Activated CD4-positive, alpha-beta T cell treated with anti-CD3 and anti-CD28 coated beads, Interleukin-2, amount 10 ng/mL, durations not matched to agents 7 days and 5 days (primary cell): ENCODE data around the gene TMC8. TPM values are rescaled to one million over a fixed set of nuclear protein-coding genes. Genes with fewer than 3 reads are reported as not detected.

Experiments used
- CTCF ChIA-PET: fragments of 350-600 bp; sonication (Branson Sonifier 250); formaldehyde crosslinking; loops from one replicate; lab custom pipeline; 2021; ENCODE audit warnings: antibody characterized with exemption; lab: Charles Lee
- POLR2A ChIA-PET: fragments of 350-600 bp; sonication (Branson Sonifier 250); formaldehyde crosslinking; loops from one replicate; lab custom pipeline; 2021; ENCODE audit warnings: antibody characterized with exemption; lab: Charles Lee
- DNase-seq: peaks from one replicate; pipeline ENCODE4 v3.0.0-alpha.2; 2020
- H3K27ac Mint-ChIP-seq: one replicate; pipeline ENCODE4 v1.8.0; 2021; ENCODE audit warnings: mild to moderate bottlenecking, moderate library complexity, mixed read lengths
- H3K27me3 Mint-ChIP-seq: one replicate; pipeline ENCODE4 v1.8.0; 2021; ENCODE audit warnings: mixed read lengths
- H3K36me3 Mint-ChIP-seq: one replicate; pipeline ENCODE4 v1.8.0; 2021; ENCODE audit warnings: low read depth, mixed read lengths
- H3K4me1 Mint-ChIP-seq: one replicate; pipeline ENCODE4 v1.8.0; 2021; ENCODE audit warnings: mixed read lengths
- H3K4me3 Mint-ChIP-seq: one replicate; pipeline ENCODE4 v1.8.0; 2021; ENCODE audit warnings: mild to moderate bottlenecking, moderate library complexity, mixed read lengths
- H3K9me3 Mint-ChIP-seq: one replicate; pipeline ENCODE4 v1.8.0; 2021; ENCODE audit warnings: mixed read lengths
- total RNA-seq, 2 experiments: library from RNA; stranded (reverse); gene quantifications; one replicate each; pipeline ENCODE4 v1.2.3, GENCODE V29; 2021

The TMC8 gene
- total RNA-seq, 2 experiments from 2014 or later = 331 to 364 TPM

- Mint-ChIP-seq H3K36me3 (peaks cover 30% of the 10 kb centered on the region), H3K9me3 (no peaks in the 10 kb centered on the region), H3K27ac (peak overlapping the region; percentile 76), H3K4me1 (peaks cover 34% of the 10 kb centered on the region), H3K27me3 (no peaks in the 10 kb centered on the region), H3K4me3 (no peak overlapping the region)
- POLR2A ChIA-PET = interaction anchor here (0.6 kb wide), 1 partner anchor 274 kb away, joined by 3 read pairs; no protein-coding TSS in a partner anchor
- CTCF ChIA-PET = interaction anchor here (0.8 kb wide), 1 partner anchor 10 kb away, joined by 4 read pairs; no protein-coding TSS in a partner anchor
- DNase-seq = no peak
Measured at GRCh38 chr17:78143214-78144146, 12.9 kb downstream of the TMC8 start.

GRCh38 chr17:78144147-78144719 is 13.7 kb downstream of the TMC8 start:
- DNase-seq = no peak
- POLR2A ChIA-PET = no interaction called here
- Mint-ChIP-seq H3K27me3 (no peaks in the 10 kb centered on the region), H3K27ac (peak overlapping the region; percentile 60), H3K4me3 (no peak overlapping the region), H3K9me3 (no peaks in the 10 kb centered on the region), H3K4me1 (peaks cover 29% of the 10 kb centered on the region), H3K36me3 (peaks cover 24% of the 10 kb centered on the region)
- CTCF ChIA-PET = interaction anchor here (0.7 to 0.9 kb wide), 4 partner anchors 9 to 20 kb away, joined by 3 to 4 read pairs (median 4); no protein-coding TSS in a partner anchor

GRCh38 chr17:78144736-78145641 is 14.4 kb downstream of the TMC8 start:
- no peaks in the 10 kb centered on the region for H3K9me3 Mint-ChIP-seq
- ChIA-PET CTCF (interaction anchor here (0.7 to 0.9 kb wide), 3 partner anchors 10 to 19 kb away, joined by 3 to 4 read pairs (median 3); no protein-coding TSS in a partner anchor), POLR2A (no interaction called here)
- no peak overlapping the region for H3K4me3 Mint-ChIP-seq
- no peak for DNase-seq
- peak overlapping the region; percentile 57 for H3K27ac Mint-ChIP-seq
- H3K4me1 Mint-ChIP-seq = peaks cover 25% of the 10 kb centered on the region
- H3K36me3 Mint-ChIP-seq = peaks cover 20% of the 10 kb centered on the region
- no peaks in the 10 kb centered on the region for H3K27me3 Mint-ChIP-seq

- Mint-ChIP-seq H3K9me3 (no peaks in the 10 kb centered on the region), H3K4me3 (no peak overlapping the region), H3K4me1 (peaks cover 17% of the 10 kb centered on the region), H3K27ac (no peak overlapping the region), H3K27me3 (no peaks in the 10 kb centered on the region), H3K36me3 (peaks cover 12% of the 10 kb centered on the region)
- ChIA-PET POLR2A (no interaction called here), CTCF (no interaction called here)
- DNase-seq = no peak
Measured at GRCh38 chr17:78146471-78146869, 15.9 kb downstream of the TMC8 start.

GRCh38 chr17:78146881-78147280 is 16.3 kb downstream of the TMC8 start:
- CTCF ChIA-PET = interaction anchor here (1.0 kb wide), 1 partner anchor 22 kb away, joined by 4 read pairs; no protein-coding TSS in a partner anchor
- Mint-ChIP-seq H3K27ac (no peak overlapping the region), H3K36me3 (peaks cover 12% of the 10 kb centered on the region), H3K27me3 (no peaks in the 10 kb centered on the region), H3K9me3 (no peaks in the 10 kb centered on the region), H3K4me3 (no peak overlapping the region), H3K4me1 (peaks cover 13% of the 10 kb centered on the region)
- DNase-seq = no peak
- POLR2A ChIA-PET = no interaction called here

- ChIA-PET POLR2A (no interaction called here), CTCF (interaction anchor here (1.0 to 1.5 kb wide), 2 partner anchors 9 to 23 kb away, joined by 3 to 4 read pairs; no protein-coding TSS in a partner anchor)
- H3K27me3 Mint-ChIP-seq = no peaks in the 10 kb centered on the region
- peaks cover 10% of the 10 kb centered on the region for H3K4me1 Mint-ChIP-seq
- no peak overlapping the region for H3K4me3 Mint-ChIP-seq
- no peak overlapping the region for H3K27ac Mint-ChIP-seq
- DNase-seq = no peak
- peaks cover 7% of the 10 kb centered on the region for H3K36me3 Mint-ChIP-seq
- H3K9me3 Mint-ChIP-seq = no peaks in the 10 kb centered on the region
Measured at GRCh38 chr17:78147315-78147998, 16.9 kb downstream of the TMC8 start.

- CTCF ChIA-PET = interaction anchor here (1.5 kb wide), 1 partner anchor 10 kb away, joined by 3 read pairs; no protein-coding TSS in a partner anchor
- POLR2A ChIA-PET = no interaction called here
- H3K27ac Mint-ChIP-seq = no peak overlapping the region
Measured at GRCh38 chr17:78148286-78149016, 17.9 kb downstream of the TMC8 start.

GRCh38 chr17:78151514-78152008 is 21.0 kb downstream of the TMC8 start:
- Mint-ChIP-seq H3K27ac (no peak overlapping the region), H3K27me3 (no peaks in the 10 kb centered on the region), H3K4me3 (no peak overlapping the region), H3K9me3 (no peaks in the 10 kb centered on the region), H3K4me1 (peaks cover 12% of the 10 kb centered on the region), H3K36me3 (no peaks in the 10 kb centered on the region)
- ChIA-PET POLR2A (no interaction called here), CTCF (interaction anchor here (1.4 kb wide), 1 partner anchor 9 kb away, joined by 5 read pairs; no protein-coding TSS in a partner anchor)
- no peak for DNase-seq

More at GRCh38 chr17:78148286-78149016, 17.9 kb downstream of the TMC8 start:
- no peak overlapping the region for H3K4me3 Mint-ChIP-seq
- H3K9me3 Mint-ChIP-seq = no peaks in the 10 kb centered on the region
- no peaks in the 10 kb centered on the region for H3K36me3 Mint-ChIP-seq
- no peak for DNase-seq
- peaks cover 10% of the 10 kb centered on the region for H3K4me1 Mint-ChIP-seq
- H3K27me3 Mint-ChIP-seq = no peaks in the 10 kb centered on the region

- no peak overlapping the region for H3K4me3 Mint-ChIP-seq
- peaks cover 9% of the 10 kb centered on the region for H3K4me1 Mint-ChIP-seq
- peak overlapping the region; percentile 64 for H3K27ac Mint-ChIP-seq
- H3K9me3 Mint-ChIP-seq = no peaks in the 10 kb centered on the region
- ChIA-PET CTCF (interaction anchor here (1.0 kb wide), 1 partner anchor 18 kb away, joined by 3 read pairs; no protein-coding TSS in a partner anchor), POLR2A (no interaction called here)
- no peaks in the 10 kb centered on the region for H3K27me3 Mint-ChIP-seq
- H3K36me3 Mint-ChIP-seq = no peaks in the 10 kb centered on the region
- DNase-seq = no peak
Measured at GRCh38 chr17:78154903-78155811, 24.6 kb downstream of the TMC8 start.

GRCh38 chr17:78159575-78160158 is 29.1 kb downstream of the TMC8 start:
- no peak for DNase-seq
- POLR2A ChIA-PET = no interaction called here

More at GRCh38 chr17:78159575-78160158, 29.1 kb downstream of the TMC8 start:
- Mint-ChIP-seq H3K9me3 (no peaks in the 10 kb centered on the region), H3K4me3 (no peak overlapping the region), H3K27me3 (no peaks in the 10 kb centered on the region), H3K4me1 (peaks cover 9% of the 10 kb centered on the region), H3K36me3 (no peaks in the 10 kb centered on the region), H3K27ac (no peak overlapping the region)
- CTCF ChIA-PET = interaction anchor here (0.7 kb wide), 2 partner anchors 10 to 32 kb away, joined by 3 read pairs; no protein-coding TSS in a partner anchor
